Endothelial cell of umbilical vein (primary cell): Measurements from ENCODE around the gene SIX1.

Experiments
- EZH2 ChIP-seq: IDR thresholded peaks from 2 replicates; pipeline ENCODE4 v1.6.1; 2012; ENCODE audit warnings: borderline replicate concordance, low read depth, mild to moderate bottlenecking, moderate library complexity, low read length, inconsistent platforms; ENCODE audit not compliant: severe bottlenecking
- FOS ChIP-seq: IDR thresholded peaks from 2 replicates; pipeline ENCODE4 v1.6.1; 2011; ENCODE audit warnings: mild to moderate bottlenecking, low read length, moderate library complexity, borderline replicate concordance; ENCODE audit not compliant: insufficient read depth
- MYC ChIP-seq: IDR thresholded peaks from one replicate; pipeline ENCODE4 v1.6.1; 2011; ENCODE audit warnings: mild to moderate bottlenecking, low read depth, low read length
- POLR2A ChIP-seq: IDR thresholded peaks from 2 replicates; pipeline ENCODE4 v1.6.1; 2012; ENCODE audit warnings: low read depth, mild to moderate bottlenecking, control low read depth, low read length
- POLR2AphosphoS5 ChIP-seq: IDR thresholded peaks from 2 replicates; pipeline ENCODE4 v1.6.1; 2012; ENCODE audit warnings: low read depth, mild to moderate bottlenecking, control low read depth, low read length, moderate library complexity; ENCODE audit not compliant: insufficient read depth
- TF ChIP-seq, protein P1 (sequence below), 2 donors: IDR thresholded peaks; 1 replicate in 1 of 2; 2 replicates in 1 of 2; pipeline ENCODE4 v1.5.1; 2011; ENCODE audit warnings: low read length in 2 of 2, mild to moderate bottlenecking in 2 of 2, moderate library complexity in 2 of 2, control low read depth in 1 of 2, inconsistent platforms in 1 of 2, low read depth in 1 of 2; ENCODE audit not compliant: insufficient read depth in 1 of 2; ENCODE audit errors: extremely low read depth in 1 of 2
- TF ChIP-seq, protein P2 (sequence below): IDR thresholded peaks from 2 replicates; pipeline ENCODE4 v1.6.1; 2011; ENCODE audit not compliant: insufficient read depth, insufficient read length

DNA sequence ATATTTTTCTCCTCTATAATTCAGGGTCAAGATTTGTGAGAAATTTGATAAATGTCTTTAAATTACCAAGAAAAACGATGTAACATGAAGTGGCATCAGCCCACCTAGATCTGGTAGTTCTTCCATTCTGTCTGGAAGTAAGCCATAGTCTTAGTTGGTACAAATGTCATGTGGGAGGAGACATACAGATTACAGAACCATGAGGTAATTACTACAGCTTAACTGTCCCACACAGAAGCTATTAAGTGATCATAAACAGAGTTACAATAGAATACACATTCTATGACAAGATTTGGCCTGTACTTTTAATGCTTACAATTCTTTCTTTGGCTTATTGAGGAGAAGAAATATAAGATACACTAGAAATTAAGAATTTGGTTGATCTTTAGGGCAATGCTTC lies 13.7 kb upstream of the SIX1 start:
- TF ChIP-seq, protein P1, sequence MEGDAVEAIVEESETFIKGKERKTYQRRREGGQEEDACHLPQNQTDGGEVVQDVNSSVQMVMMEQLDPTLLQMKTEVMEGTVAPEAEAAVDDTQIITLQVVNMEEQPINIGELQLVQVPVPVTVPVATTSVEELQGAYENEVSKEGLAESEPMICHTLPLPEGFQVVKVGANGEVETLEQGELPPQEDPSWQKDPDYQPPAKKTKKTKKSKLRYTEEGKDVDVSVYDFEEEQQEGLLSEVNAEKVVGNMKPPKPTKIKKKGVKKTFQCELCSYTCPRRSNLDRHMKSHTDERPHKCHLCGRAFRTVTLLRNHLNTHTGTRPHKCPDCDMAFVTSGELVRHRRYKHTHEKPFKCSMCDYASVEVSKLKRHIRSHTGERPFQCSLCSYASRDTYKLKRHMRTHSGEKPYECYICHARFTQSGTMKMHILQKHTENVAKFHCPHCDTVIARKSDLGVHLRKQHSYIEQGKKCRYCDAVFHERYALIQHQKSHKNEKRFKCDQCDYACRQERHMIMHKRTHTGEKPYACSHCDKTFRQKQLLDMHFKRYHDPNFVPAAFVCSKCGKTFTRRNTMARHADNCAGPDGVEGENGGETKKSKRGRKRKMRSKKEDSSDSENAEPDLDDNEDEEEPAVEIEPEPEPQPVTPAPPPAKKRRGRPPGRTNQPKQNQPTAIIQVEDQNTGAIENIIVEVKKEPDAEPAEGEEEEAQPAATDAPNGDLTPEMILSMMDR (IDR thresholded peaks at IDR 0.05; ENCODE audit: extremely low read depth in 1 of 2, insufficient read depth in 1 of 2, low read depth in 1 of 2, low read length in 2 of 2) = no peak
- TF ChIP-seq EZH2 (no peak), POLR2AphosphoS5 (no peak), FOS (no peak), MYC (no peak), POLR2A (no peak)
- TF ChIP-seq, protein P2, sequence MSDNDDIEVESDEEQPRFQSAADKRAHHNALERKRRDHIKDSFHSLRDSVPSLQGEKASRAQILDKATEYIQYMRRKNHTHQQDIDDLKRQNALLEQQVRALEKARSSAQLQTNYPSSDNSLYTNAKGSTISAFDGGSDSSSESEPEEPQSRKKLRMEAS = no peak
